ENCODE data around the gene KASH5. TPM values are rescaled to one million over a fixed set of nuclear protein-coding genes. Genes with fewer than 3 reads are reported as not detected.

The KASH5 gene
- total and polyA plus RNA-seq, 2 donors (not counting 1 experiment from before 2014, with no cell fraction given), result 0.67 to 0.74 TPM

- no peak for TF ChIP-seq CTCF (IDR thresholded peaks at IDR 0.05)
- TF ChIP-seq EZH2 (IDR thresholded peaks at IDR 0.05; ENCODE audit: borderline replicate concordance, insufficient read depth, low read depth, low read length, poor library complexity, severe bottlenecking), result no peak
- H3K4me1 Mint-ChIP-seq, result peaks cover 62% of the 10 kb centered on the region
- 59% methylated on average over 13 of the region's 17 CpGs for WGBS (ENCODE audit: insufficient coverage)
Observed at GRCh38 chr19:49359851-49360820, 27.9 kb upstream of the KASH5 start.

More at GRCh38 chr19:49359851-49360820, 27.9 kb upstream of the KASH5 start:
- ChIA-PET POLR2A (interaction anchor here (0.6 to 1.9 kb wide), 9 partner anchors 11 to 969 kb away, joined by 3 to 18 read pairs (median 5); no protein-coding TSS in a partner anchor), CTCF (interaction anchor here (0.7 to 1.6 kb wide), 8 partner anchors 15 to 213 kb away, joined by 3 to 5 read pairs (median 3); no protein-coding TSS in a partner anchor)
- Histone ChIP-seq H4K20me1 (ENCODE audit: control insufficient read depth, insufficient read depth, low read length, poor library complexity, severe bottlenecking) (no peaks in the 10 kb centered on the region), H3K4me2 (replicated peaks; ENCODE audit: low read depth, low read length, poor library complexity, severe bottlenecking) (peak overlapping the region; percentile 98), H3K9ac (ENCODE audit: low read length) (peak overlapping the region; percentile 7), H3K4me3 (ENCODE audit: control extremely low read depth in 1 of 5, extremely low read depth in 1 of 5, insufficient read depth in 1 of 5, low read depth in 2 of 5, low read length in 4 of 5) (peak overlapping the region in 1 of 5 experiments; percentile 18), H3K36me3 (replicated peaks in 1 of 2; ENCODE audit: control extremely low read depth in 1 of 2, control insufficient read depth in 1 of 2, extremely low read depth in 1 of 2, insufficient read depth in 2 of 2, low read length in 1 of 2) (no peaks in the 10 kb centered on the region), H3K9me3 (ENCODE audit: control extremely low read depth in 1 of 3, control insufficient read depth in 2 of 3, insufficient read depth in 1 of 3, low read length in 2 of 3) (peaks cover 0 to 8% (median 4%) of the 10 kb centered on the region in 3 donors), H2AFZ (ENCODE audit: insufficient read depth, low read depth, low read length, poor library complexity, severe bottlenecking) (peak overlapping the region; percentile 77), H3K4me1 (ENCODE audit: control insufficient read depth in 2 of 2, insufficient read depth in 2 of 2, low read length in 2 of 2) (peaks cover 72 to 80% of the 10 kb centered on the region in 2 donors), H3K27ac (ENCODE audit: low read length in 2 of 2) (peak overlapping the region; percentile 57 to 70), H3K79me2 (ENCODE audit: control insufficient read depth, insufficient read depth, low read length) (no peaks in the 10 kb centered on the region), H3K27me3 (replicated peaks in 1 of 4; ENCODE audit: control extremely low read depth in 1 of 4, control insufficient read depth in 3 of 4, insufficient read depth in 4 of 4, low read length in 3 of 4) (peaks cover 0 to 10% (median 3%) of the 10 kb centered on the region in 4 experiments)
- intact Hi-C loops (cut with micrococcal nuclease), result loop anchor here (5.0 kb wide), 1 partner anchor 33 kb away; the partner anchor contains the start of gene SLC6A16
- Mint-ChIP-seq H3K27me3 (no peaks in the 10 kb centered on the region), H3K27ac (peak overlapping the region; percentile 77), H3K9me3 (ENCODE audit: insufficient read depth) (no peaks in the 10 kb centered on the region), H3K4me3 (peak overlapping the region; percentile 61)
- DNase-seq (peak; percentile 62), ATAC-seq (ENCODE audit: low read depth) (no peak)

Measured in B cell (primary cell).